HEK293 (cell line): ENCODE data around the gene OR2V2.

ENCODE experiments used
- CTCF ChIA-PET: fragments of 350-600 bp; formaldehyde crosslinking; extraction: SDS; loops from one replicate; lab custom pipeline; 2021; ENCODE audit warnings: antibody characterized with exemption; lab: Yijun Ruan, JAX
- POLR2A ChIA-PET: fragments of 300-600 bp; formaldehyde crosslinking; extraction: SDS; loops from one replicate; lab custom pipeline; 2020; ENCODE audit warnings: antibody characterized with exemption, inconsistent platforms; lab: Yijun Ruan, JAX
- H3K27ac ChIP-seq: fragments of 200-500 bp; sonication (Bioruptor generic); 2 replicates; pipeline ENCODE4 v1.5.1; 2014; ENCODE audit warnings: low read depth, low read length, control low read depth, inconsistent platforms; ENCODE audit errors: extremely low read depth
- H3K36me3 ChIP-seq, 2 experiments: fragments of 200-500 bp in 1 of 2; sonication (Bioruptor generic) in 1 of 2; 1 replicate in 1 of 2; 2 replicates in 1 of 2; pipeline ENCODE4 v1.5.1; 2014 to 2017; ENCODE audit warnings: inconsistent platforms in 2 of 2, low read length in 2 of 2; ENCODE audit not compliant: control insufficient read depth in 2 of 2, insufficient read depth in 1 of 2
- H3K4me1 ChIP-seq: fragments of 200-500 bp; sonication (Bioruptor generic); 2 replicates; pipeline ENCODE4 v1.5.1; 2014; ENCODE audit warnings: mild to moderate bottlenecking, low read length, inconsistent platforms; ENCODE audit not compliant: control insufficient read depth, insufficient read depth
- H3K4me3 ChIP-seq: 2 replicates; pipeline ENCODE4 v1.5.1; 2011; ENCODE audit warnings: low read depth, mild to moderate bottlenecking, control low read depth, low read length, moderate library complexity
- H3K9me3 ChIP-seq: fragments of 200-500 bp; sonication (Bioruptor generic); 2 replicates; pipeline ENCODE4 v1.5.1; 2014; ENCODE audit warnings: low read depth, low read length, inconsistent platforms; ENCODE audit not compliant: control insufficient read depth, insufficient read depth
- GLIS1 ChIP-seq: fragments of 450-650 bp; formaldehyde crosslinking; IDR thresholded peaks from 2 replicates; pipeline ENCODE4 v1.5.1; 2016; ENCODE audit warnings: missing biosample characterization, missing genetic modification characterization
- KLF1 ChIP-seq: fragments of 450-650 bp; formaldehyde crosslinking; IDR thresholded peaks from 2 replicates; pipeline ENCODE4 v1.5.1; 2016; ENCODE audit warnings: missing biosample characterization, missing genetic modification characterization
- OSR2 ChIP-seq: fragments of 450-650 bp; formaldehyde crosslinking; IDR thresholded peaks from 2 replicates; pipeline ENCODE4 v1.5.1; 2016; ENCODE audit warnings: missing biosample characterization, missing genetic modification characterization
- OVOL3 ChIP-seq: fragments of 450-650 bp; formaldehyde crosslinking; IDR thresholded peaks from 2 replicates; pipeline ENCODE4 v1.5.1; 2016; ENCODE audit warnings: missing biosample characterization, missing genetic modification characterization
- SETDB1 ChIP-seq: IDR thresholded peaks from one replicate; pipeline ENCODE4 v1.6.1; 2017; ENCODE audit warnings: mild to moderate bottlenecking, low read length, moderate library complexity, mixed read lengths; ENCODE audit not compliant: insufficient read length
- SP7 ChIP-seq: fragments of 450-650 bp; formaldehyde crosslinking; IDR thresholded peaks from 2 replicates; pipeline ENCODE4 v1.5.1; 2016; ENCODE audit warnings: missing biosample characterization, missing genetic modification characterization
- ZBTB1 ChIP-seq: fragments of 450-650 bp; formaldehyde crosslinking; IDR thresholded peaks from 2 replicates; pipeline ENCODE4 v1.5.1; 2016; ENCODE audit warnings: missing biosample characterization, missing genetic modification characterization
- ZIC2 ChIP-seq: fragments of 450-650 bp; formaldehyde crosslinking; IDR thresholded peaks from 2 replicates; pipeline ENCODE4 v1.5.1; 2016; ENCODE audit warnings: missing biosample characterization, missing genetic modification characterization
- ZNF16 ChIP-seq: fragments of 450-650 bp; formaldehyde crosslinking; IDR thresholded peaks from 2 replicates; pipeline ENCODE4 v1.5.1; 2016; ENCODE audit warnings: low read depth, missing biosample characterization, missing genetic modification characterization
- ZNF221 ChIP-seq: fragments of 450-650 bp; formaldehyde crosslinking; IDR thresholded peaks from 2 replicates; pipeline ENCODE4 v1.5.1; 2017; ENCODE audit warnings: missing biosample characterization, missing genetic modification characterization, borderline replicate concordance
- ZNF266 ChIP-seq: fragments of 450-650 bp; formaldehyde crosslinking; IDR thresholded peaks from 2 replicates; pipeline ENCODE4 v1.5.1; 2016; ENCODE audit warnings: missing biosample characterization, missing genetic modification characterization, low read depth
- ZNF510 ChIP-seq: fragments of 450-650 bp; formaldehyde crosslinking; IDR thresholded peaks from 2 replicates; pipeline ENCODE4 v1.5.1; 2018; ENCODE audit warnings: mild to moderate bottlenecking, missing genetic modification characterization, missing biosample characterization; ENCODE audit not compliant: insufficient replicate concordance
- ZNF658 ChIP-seq: fragments of 450-650 bp; formaldehyde crosslinking; IDR thresholded peaks from 2 replicates; pipeline ENCODE4; 2016; ENCODE audit warnings: missing biosample characterization, missing genetic modification characterization
- ZNF76 ChIP-seq: fragments of 450-650 bp; formaldehyde crosslinking; IDR thresholded peaks from 2 replicates; pipeline ENCODE4; 2016; ENCODE audit warnings: low read depth, missing biosample characterization, missing genetic modification characterization, borderline replicate concordance
- ZNF792 ChIP-seq: fragments of 450-650 bp; formaldehyde crosslinking; IDR thresholded peaks from 2 replicates; pipeline ENCODE4 v1.5.1; 2016; ENCODE audit warnings: missing biosample characterization, missing genetic modification characterization
- TF ChIP-seq, protein P1 (sequence below): fragments of 450-650 bp; formaldehyde crosslinking; IDR thresholded peaks from 2 replicates; pipeline ENCODE4 v1.5.1; 2016; ENCODE audit warnings: missing biosample characterization, missing genetic modification characterization
- TF ChIP-seq, protein P2 (sequence below): fragments of 450-650 bp; formaldehyde crosslinking; optimal IDR thresholded peaks from 2 replicates; pipeline ENCODE3; 2016; ENCODE audit warnings: missing biosample characterization, mild to moderate bottlenecking, missing genetic modification characterization
- TF ChIP-seq, protein P3 (sequence below): fragments of 450-650 bp; formaldehyde crosslinking; IDR thresholded peaks from 2 replicates; pipeline ENCODE4 v1.5.1; 2016; ENCODE audit warnings: missing biosample characterization, missing genetic modification characterization
- TF ChIP-seq, protein P4 (sequence below): fragments of 450-650 bp; formaldehyde crosslinking; IDR thresholded peaks from 2 replicates; pipeline ENCODE4 v1.5.1; 2016; ENCODE audit warnings: missing biosample characterization, missing genetic modification characterization

The OR2V2 gene

DNA sequence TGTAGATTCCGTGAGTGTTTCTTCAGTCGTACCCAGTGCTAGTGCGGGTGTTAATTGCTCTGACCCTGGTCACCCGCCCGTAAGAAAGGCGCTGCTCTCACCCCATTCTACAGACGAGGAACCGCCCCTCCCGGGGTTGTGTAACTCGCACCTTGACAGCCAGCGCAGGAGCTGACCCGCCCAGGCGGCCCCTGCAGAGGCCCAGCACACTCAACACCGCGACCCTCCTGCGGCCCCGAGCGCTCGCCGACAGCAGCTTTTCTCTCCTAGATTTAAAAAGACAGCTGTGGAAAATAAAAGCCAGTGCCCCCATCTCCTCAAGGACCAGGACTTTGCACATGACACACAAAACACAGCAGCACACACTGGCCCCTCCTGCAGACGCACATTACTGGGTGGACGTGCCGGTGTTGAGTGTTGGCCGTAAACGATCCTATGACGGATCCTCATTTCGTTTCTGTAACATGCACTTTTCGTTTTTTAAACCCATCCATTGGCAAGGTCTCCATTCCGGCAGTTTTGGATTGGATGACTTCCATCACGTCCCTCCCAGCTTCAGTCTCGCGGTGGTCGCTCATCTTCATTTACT lies 22.9 kb downstream of the OR2V2 start:
- CTCF ChIA-PET, result interaction anchor here (0.8 to 3.6 kb wide), 2 partner anchors 11 to 20 kb away, joined by 3 to 27 read pairs; no protein-coding TSS in a partner anchor
- Histone ChIP-seq H3K4me1 (peaks cover 6% of the 10 kb centered on the region; the same call in 1 of the 2 replicates), H3K36me3 (no peaks in the 10 kb centered on the region), H3K9me3 (no peaks in the 10 kb centered on the region), H3K4me3 (peak overlapping the region; percentile 27), H3K27ac (peak overlapping the region; percentile 28)
- POLR2A ChIA-PET, result interaction anchor here (0.7 kb wide), 1 partner anchor 52 kb away, joined by 4 read pairs; no protein-coding TSS in a partner anchor
- TF ChIP-seq ZBTB1 (tag by site-specific recombination) (no peak), ZNF16 (tag by site-specific recombination) (no peak), ZNF221 (tag by site-specific recombination) (no peak), KLF1 (tag by site-specific recombination) (peak; percentile 65), GLIS1 (tag by site-specific recombination) (0 out of 2 replicates have a peak, but pooled peaks have one; percentile 4), SP7 (tag by site-specific recombination) (peak; percentile 5; the same call in 1 of the 2 replicates), ZNF76 (tag by site-specific recombination) (no peak)
- TF ChIP-seq, protein P1, sequence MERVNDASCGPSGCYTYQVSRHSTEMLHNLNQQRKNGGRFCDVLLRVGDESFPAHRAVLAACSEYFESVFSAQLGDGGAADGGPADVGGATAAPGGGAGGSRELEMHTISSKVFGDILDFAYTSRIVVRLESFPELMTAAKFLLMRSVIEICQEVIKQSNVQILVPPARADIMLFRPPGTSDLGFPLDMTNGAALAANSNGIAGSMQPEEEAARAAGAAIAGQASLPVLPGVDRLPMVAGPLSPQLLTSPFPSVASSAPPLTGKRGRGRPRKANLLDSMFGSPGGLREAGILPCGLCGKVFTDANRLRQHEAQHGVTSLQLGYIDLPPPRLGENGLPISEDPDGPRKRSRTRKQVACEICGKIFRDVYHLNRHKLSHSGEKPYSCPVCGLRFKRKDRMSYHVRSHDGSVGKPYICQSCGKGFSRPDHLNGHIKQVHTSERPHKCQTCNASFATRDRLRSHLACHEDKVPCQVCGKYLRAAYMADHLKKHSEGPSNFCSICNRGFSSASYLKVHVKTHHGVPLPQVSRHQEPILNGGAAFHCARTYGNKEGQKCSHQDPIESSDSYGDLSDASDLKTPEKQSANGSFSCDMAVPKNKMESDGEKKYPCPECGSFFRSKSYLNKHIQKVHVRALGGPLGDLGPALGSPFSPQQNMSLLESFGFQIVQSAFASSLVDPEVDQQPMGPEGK (tag by site-specific recombination), result 0 out of 2 replicates have a peak, but pooled peaks have one; percentile 37
- TF ChIP-seq, protein P2, sequence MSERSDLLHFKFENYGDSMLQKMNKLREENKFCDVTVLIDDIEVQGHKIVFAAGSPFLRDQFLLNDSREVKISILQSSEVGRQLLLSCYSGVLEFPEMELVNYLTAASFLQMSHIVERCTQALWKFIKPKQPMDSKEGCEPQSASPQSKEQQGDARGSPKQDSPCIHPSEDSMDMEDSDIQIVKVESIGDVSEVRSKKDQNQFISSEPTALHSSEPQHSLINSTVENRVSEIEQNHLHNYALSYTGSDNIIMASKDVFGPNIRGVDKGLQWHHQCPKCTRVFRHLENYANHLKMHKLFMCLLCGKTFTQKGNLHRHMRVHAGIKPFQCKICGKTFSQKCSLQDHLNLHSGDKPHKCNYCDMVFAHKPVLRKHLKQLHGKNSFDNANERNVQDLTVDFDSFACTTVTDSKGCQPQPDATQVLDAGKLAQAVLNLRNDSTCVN (tag by site-specific recombination), result peak; percentile 47

DNA sequence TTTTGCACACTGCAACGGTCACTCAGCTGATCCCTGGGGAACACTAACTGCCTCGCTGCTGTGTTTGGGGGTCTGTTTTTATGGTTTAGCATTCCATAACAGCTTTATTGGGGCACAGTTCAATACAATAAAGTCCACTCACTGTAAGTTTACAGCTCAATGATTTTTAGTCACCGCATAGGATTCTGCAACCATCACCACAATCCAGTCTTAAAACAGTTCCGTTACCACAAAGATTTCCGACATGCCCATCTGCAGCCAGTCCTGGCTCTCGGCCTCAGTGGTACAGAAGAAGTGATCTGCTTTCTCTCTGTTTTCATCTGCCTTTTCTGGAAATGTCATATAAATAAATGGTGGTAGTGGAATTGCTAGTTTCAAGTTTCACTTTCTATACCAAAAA lies 23.6 kb downstream of the OR2V2 start:
- no peak overlapping the region for H3K4me3 ChIP-seq
- TF ChIP-seq ZIC2 (tag by site-specific recombination), result no peak
- no peak for TF ChIP-seq ZNF510 (tag by site-specific recombination)
- TF ChIP-seq, protein P3, sequence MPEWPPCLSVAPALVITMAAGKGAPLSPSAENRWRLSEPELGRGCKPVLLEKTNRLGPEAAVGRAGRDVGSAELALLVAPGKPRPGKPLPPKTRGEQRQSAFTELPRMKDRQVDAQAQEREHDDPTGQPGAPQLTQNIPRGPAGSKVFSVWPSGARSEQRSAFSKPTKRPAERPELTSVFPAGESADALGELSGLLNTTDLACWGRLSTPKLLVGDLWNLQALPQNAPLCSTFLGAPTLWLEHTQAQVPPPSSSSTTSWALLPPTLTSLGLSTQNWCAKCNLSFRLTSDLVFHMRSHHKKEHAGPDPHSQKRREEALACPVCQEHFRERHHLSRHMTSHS, result no peak
- no peak for TF ChIP-seq OVOL3 (tag by site-specific recombination)
- TF ChIP-seq ZNF792 (tag by site-specific recombination), result no peak
- no peak for TF ChIP-seq ZNF266 (tag by site-specific recombination)
- TF ChIP-seq SETDB1, result no peak
- CTCF ChIA-PET, result no interaction called here
- peaks cover 6% of the 10 kb centered on the region; the same call in 1 of the 2 replicates for H3K4me1 ChIP-seq
- no peaks in the 10 kb centered on the region for H3K36me3 ChIP-seq
- POLR2A ChIA-PET, result interaction anchor here (0.7 kb wide), 1 partner anchor 53 kb away, joined by 4 read pairs; no protein-coding TSS in a partner anchor
- H3K9me3 ChIP-seq, result no peaks in the 10 kb centered on the region
- H3K27ac ChIP-seq, result no peak overlapping the region

DNA sequence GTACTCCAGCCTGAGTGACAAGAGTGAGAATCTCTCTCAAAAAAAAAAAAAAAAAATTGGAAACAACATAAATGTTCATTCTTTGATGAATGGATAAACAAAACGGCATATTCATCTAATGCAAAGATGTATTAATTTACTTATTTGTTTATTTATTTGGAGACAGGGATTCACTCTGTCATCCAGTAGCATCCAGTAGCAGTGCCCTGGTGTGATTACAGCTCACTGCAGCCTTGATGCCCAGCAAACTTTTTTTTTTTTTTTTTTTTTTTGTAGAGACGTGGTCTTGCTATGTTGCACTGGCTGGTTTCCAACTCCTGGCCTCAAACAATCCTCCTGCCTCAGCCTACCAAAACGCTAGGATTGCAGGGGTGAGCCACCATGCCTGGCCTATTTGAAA lies 24.4 kb downstream of the OR2V2 start:
- TF ChIP-seq, protein P4, sequence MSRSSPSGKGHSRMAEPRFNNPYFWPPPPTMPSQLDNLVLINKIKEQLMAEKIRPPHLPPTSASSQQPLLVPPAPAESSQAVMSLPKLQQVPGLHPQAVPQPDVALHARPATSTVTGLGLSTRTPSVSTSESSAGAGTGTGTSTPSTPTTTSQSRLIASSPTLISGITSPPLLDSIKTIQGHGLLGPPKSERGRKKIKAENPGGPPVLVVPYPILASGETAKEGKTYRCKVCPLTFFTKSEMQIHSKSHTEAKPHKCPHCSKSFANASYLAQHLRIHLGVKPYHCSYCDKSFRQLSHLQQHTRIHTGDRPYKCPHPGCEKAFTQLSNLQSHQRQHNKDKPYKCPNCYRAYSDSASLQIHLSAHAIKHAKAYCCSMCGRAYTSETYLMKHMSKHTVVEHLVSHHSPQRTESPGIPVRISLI (tag by site-specific recombination), result 0 out of 2 replicates have a peak, but pooled peaks have one; percentile 43
- TF ChIP-seq ZNF658 (tag by site-specific recombination) (no peak), OSR2 (tag by site-specific recombination) (peak; percentile 79)
- Histone ChIP-seq H3K4me3 (no peak overlapping the region), H3K36me3 (no peaks in the 10 kb centered on the region), H3K9me3 (no peaks in the 10 kb centered on the region), H3K4me1 (peaks cover 6% of the 10 kb centered on the region; the same call in 1 of the 2 replicates), H3K27ac (no peak overlapping the region)
- CTCF ChIA-PET, result interaction anchor here (1.1 to 4.3 kb wide), 4 partner anchors 13 to 303 kb away, joined by 3 to 23 read pairs (median 4); no protein-coding TSS in a partner anchor
- POLR2A ChIA-PET, result interaction anchor here (0.6 to 2.1 kb wide), 3 partner anchors 52 to 1548 kb away, joined by 3 to 8 read pairs (median 5); partner anchors contain the start of genes HNRNPH1 and TRIM41
